Bone marrow (tissue), 2 donors: Measurements from ENCODE around the gene KCNMB2.
"Not testable (repeated sequence)": the region's sequence is repeated elsewhere in the genome, so short reads cannot be mapped to it uniquely, and the experiment has no call there.

Source experiments
- DNase-seq, 2 donors: peaks; one replicate each; lab custom pipeline; 2025; lab: John Stamatoyannopoulos, UW

Gene KCNMB2

DNA sequence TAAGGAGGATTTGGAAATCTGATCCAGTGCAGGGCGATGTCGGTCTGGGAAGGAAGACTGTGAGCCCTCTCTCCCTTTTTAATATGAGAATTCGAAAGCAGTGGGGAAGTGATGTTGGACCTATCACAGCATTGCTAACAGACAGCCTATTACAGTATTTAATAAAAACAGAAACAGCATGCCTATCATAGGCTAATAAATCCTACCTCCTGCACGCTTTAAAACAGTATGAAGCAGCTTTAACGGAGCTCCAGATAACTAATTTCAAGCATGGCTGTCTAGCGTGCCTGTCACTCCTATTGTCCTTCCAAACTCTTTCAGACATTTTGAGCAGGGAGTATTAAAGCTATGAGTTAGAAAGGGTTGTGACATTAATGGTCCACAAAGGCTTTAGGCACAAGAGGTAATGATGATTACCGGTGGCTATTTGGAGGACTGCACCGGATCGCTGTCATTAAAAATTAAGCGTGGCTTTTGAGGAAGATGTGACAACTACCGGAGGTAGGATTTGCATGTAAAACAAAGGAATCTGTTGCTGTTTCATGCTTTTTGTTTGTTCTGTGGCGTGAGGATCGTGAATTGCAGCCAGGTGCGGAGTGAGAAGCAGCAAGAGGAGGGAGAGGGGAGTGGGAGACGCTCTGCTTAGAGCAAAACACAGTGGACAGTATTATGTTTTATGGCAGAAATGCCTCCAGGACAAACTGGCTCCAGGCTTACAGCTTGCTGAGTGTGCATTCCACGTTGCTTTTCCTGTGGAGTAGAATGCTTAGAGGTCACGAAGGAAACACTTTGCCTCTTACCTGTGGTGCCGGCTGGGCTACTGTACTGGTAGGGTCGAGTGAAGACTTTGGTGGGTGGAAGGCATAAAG, at the start of gene KCNMB2:
TSS of gene KCNMB2 (plus strand) at position 226 of the 869 bp plus-strand sequence.
- no peak for DNase-seq

- DNase-seq, result no peak
Observed at GRCh38 chr3:178486903-178487302, 49.3 kb upstream of the KCNMB2 start.

GRCh38 chr3:178487752-178488151, 48.5 kb upstream of the KCNMB2 start:
- no peak for DNase-seq

DNA sequence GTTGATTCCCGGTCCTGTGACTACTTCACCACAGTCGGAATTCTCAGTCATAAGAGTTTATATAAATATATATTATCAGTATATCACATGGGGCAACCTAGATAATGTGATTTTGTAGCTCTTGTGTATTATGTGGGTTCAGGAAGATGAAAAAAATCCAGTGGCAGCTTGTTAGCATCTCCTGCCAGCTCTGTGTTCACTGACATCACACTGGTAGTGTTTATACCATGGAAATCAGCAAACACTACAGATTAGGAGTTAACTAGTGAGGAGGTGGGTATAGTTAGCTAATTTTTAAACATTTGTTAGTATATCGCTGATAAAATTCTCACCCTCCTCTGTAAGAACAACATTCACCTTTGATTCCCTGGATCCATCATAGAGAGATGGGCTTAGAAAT, 44.5 kb upstream of the KCNMB2 start:
- no peak for DNase-seq

DNA sequence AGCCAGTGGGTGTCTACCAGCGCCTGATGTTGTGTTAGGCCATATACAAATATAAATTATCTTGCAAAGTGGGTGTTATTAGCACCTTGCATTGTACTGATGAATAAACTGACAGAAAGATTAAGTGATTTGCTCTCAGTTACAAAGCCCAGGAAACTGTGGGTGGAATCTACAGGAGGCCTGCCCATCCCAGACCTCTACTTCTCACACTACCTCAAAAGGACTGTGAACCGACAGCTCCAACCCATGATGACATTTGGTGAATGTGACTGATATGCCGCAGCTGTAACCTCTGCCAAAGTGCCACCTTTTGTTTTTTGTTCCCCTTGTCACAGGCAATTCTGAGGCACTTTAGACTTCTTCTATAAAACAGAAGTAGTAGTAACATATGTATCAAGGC, 43.7 kb upstream of the KCNMB2 start:
- DNase-seq, result no peak

DNA sequence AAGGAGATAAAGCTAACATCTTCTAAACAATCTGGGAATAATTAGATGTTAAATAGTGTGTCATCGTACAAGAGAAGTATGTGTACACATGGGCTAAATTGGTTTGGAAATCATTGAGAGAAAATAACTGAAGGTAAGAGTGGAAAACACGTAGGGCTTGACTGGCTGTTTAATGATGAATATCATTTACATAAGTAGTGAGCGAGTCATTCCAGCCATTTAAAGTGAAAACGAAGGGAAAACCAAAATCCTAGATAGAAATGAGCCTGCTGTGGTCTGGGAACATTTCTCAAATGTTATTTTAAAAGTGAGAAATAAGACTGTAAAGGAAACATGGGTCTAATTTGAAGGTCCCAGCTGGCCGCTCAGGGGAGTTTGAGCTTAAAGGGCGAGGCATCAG, 41.9 kb upstream of the KCNMB2 start:
- DNase-seq, result no peak

DNA sequence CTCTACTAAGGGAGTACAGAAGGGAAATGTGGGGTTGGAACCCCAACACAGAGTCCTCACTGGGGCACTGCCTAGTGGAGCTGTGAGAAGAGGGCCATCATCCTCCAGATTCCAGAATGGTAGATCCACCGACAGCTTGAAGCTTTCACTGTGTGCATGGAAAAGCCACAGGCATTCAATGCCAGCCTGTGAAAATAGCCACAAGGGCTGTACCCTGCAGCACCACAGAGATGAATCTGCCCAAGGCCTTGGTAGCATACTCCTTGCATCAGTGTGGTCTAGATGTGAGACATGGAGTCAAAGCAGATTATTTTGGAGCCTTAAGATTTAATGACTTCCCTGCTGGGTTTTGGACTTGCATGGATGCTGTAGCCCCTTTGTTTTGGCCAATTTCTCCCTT, 39.3 kb upstream of the KCNMB2 start:
- DNase-seq, result no peak

- DNase-seq, result no peak
Observed at GRCh38 chr3:178498871-178499270, 37.4 kb upstream of the KCNMB2 start.

- DNase-seq, result no peak
Observed at GRCh38 chr3:178500631-178501030, 35.6 kb upstream of the KCNMB2 start.

DNA sequence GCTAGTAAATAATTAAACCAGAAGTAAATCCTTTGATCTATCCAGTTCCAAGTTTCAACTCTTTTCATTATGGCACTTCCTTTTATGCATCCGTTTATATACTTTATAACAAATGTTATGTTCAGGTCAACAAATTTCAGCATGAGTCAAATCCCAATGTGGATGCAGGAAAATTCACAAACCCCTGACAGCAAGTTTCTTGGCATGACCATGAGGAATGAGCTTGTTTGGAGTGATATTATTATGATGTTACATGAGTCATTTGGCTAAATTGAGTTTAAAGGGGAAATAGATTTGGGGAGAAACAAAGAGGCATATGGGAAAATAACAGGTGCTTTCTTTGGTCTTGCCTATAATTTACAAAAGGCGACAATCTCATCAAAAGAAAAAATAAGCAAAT, 32.1 kb upstream of the KCNMB2 start:
- no peak for DNase-seq

GRCh38 chr3:178505832-178506231, 30.4 kb upstream of the KCNMB2 start:
- no peak for DNase-seq

DNA sequence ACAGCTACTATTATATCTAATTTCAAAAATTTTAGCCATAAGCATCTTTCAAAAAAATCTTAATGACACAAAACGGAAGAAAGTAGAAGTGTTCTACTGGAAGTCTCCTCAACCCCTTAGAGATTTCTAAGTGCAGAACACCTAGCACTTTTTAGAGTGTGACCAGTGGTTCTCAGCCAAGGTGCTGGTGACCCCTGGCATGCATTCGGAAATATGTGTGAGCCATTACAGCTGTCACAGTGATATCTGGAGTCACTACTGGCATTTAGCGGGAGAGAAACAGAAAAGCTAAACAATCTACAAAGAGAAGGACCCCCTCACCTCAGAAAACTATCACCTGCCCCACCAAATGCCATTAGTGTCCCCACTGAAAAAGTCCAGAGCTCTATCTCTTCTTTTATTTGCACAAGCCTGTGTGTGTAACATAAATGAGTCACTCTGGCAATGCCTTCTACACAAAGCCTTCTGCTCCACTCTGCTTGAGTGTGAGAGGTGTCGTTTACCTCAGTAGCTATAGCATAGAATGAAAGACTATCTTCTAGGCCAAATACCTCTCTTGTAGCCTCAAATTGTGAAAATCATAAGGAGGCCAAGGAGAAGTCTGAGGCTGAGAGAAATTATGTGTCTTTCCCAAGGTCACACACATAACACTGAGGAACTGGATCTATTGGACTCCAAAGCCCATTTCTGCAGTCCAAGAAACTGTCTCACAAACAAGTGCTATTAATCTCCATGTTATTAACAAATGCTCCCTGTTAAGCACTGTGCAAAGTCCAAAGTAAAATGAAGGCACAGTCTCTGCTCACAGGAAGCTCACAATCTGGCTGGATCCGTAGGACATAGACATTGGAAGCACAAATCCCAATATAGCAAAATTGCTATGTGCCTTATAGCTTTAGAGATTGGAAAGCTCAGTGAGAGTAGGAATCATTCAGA, 28.5 kb upstream of the KCNMB2 start:
- no peak for DNase-seq

DNA sequence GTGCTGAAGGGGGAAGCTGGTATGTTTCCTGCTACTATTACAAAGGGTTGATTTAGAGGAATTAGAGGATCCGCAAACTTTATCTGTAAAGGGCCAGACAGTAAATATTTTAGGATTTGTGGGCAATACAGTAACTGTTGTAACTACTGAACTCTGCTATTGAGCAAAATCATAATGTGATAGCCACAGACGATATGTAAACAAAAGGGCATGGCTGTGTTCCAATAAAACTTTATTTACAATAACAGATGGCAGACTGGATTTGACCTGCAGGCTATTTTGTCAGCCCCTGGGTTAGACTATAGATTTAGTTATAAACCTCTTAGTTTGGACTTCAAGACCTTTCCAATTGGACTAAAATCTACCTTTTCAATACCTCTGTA, 27.8 kb upstream of the KCNMB2 start:
- no peak for DNase-seq

DNA sequence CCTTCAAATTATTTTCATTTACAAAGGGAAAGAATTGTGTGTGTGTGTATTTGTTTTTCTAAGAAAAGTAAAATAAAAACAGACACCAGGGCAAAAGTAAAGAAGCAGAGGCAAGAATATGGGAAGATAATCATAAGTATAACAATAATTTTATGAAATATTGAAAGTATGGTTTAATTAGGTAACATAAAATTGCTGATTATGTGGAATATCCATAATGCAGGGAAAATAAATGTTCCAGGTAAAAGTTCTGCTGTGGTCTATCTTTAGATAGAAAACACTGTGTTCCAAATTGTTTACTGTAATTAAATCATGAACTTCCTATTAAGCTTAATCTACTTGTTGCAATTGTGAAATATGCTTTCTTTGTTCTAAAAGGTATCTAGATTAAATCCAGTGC, 25.7 kb upstream of the KCNMB2 start:
- no peak for DNase-seq

DNA sequence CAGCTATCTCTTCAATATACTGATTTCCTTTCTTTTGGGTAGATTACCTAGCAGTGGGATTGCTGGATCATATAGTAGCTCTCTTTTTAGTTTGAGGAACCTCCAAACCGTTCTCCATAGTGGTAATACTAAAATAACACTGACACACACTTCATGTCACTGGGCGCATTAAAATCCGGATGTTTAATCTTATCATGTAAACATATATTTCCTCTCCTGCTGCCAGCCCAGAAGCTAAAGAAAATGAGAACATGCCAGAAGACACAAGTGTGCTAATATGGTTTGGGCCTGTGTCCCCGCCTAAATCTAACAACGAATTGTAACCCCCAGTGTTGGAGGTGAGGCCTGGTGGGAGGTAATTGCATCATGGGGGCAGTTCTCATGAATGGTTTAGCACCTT, 23.6 kb upstream of the KCNMB2 start:
- DNase-seq, result peak in 1 of 2 donors; percentile 25

- no peak for DNase-seq
Observed at GRCh38 chr3:178513546-178514380, 22.5 kb upstream of the KCNMB2 start.

- DNase-seq, result no peak
Observed at GRCh38 chr3:178514401-178514800, 21.8 kb upstream of the KCNMB2 start.

- not testable (repeated sequence) for DNase-seq
Observed at GRCh38 chr3:178515076-178515744, 21.0 kb upstream of the KCNMB2 start.

DNA sequence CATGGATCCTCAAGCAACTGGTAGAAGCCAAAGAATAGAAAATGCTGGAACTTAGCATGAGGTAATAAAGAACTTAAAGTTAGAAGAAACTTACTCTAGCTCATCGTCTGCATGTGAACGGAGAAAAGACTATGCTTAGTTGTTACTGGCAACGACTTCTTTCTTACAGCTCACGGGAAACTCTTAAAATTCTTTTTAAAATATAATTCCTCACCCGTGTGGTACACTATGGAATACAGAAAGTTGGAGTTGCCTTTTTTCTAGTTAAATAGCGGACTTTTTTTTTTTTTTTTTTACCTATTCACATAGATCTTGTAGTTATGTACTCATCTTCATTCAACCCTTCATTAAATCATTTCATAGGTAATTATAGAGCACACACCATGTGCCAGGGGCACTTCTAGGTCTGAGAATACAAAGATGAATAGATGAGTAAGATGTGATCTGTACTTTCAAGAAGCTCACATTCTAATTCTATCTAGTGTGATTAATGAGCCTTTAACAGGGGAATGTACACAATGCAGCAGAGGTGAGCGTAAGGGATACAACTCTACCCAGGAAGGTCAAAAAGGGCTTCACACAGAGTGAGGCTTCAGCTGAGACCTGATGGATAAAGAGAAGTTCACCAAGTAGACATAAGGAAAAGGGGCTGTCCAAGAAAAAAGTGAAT, 18.4 kb upstream of the KCNMB2 start:
- DNase-seq, result no peak

DNA sequence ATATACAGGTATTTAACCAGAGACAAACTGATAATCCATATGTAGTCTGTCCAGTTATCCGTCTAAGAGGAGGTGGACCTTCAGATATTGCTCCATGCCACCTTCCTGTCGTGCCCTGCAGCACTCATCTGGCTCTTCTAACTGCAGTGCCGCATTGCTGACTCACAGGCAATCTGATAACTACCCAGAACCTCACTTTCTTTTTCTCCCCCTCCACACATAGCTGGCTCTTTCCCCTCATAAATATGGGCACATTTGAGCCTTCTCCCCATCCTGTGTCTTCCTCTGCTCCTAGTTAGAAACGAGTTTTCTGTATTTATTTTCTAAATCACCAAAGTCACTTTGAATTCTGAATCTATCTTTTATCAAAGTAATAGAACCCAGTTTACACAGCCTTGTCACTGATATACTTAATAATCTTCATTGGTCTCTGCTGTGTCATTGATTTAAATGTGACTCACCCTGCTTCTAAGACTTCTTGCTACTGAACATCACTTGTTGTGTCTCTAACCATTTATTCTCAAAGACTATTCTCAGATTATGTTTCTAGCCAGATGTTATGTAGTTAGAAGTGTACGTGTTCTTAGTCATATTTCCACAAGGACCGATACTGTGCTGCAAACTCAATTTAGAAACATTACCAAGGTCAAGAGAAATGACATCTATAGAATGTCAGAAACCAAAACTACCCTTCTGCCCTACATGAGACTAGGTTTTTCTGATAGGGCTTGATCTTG, 17.4 kb upstream of the KCNMB2 start:
- DNase-seq, result no peak
